DOHH2 (cell line): ENCODE results near the gene COL8A1.

Experiments used
- H3F3A ChIP-seq: fragments of 200-600 bp; sonication (generic), shearing (Covaris generic); 2 replicates; pipeline ENCODE4 v1.6.0; 2016; ENCODE audit warnings: antibody characterized with exemption, mild to moderate bottlenecking; ENCODE audit not compliant: control insufficient read depth, insufficient read depth
- H3K27ac ChIP-seq: fragments of 200-600 bp; sonication (generic); 2 replicates; pipeline ENCODE4 v1.5.1; 2014; ENCODE audit warnings: low read depth, mild to moderate bottlenecking, low read length, moderate library complexity
- H3K27me3 ChIP-seq: fragments of 200-600 bp; sonication (generic); 2 replicates; pipeline ENCODE4 v1.6.1; 2014; ENCODE audit warnings: mild to moderate bottlenecking, low read length, mixed read lengths; ENCODE audit not compliant: control insufficient read depth
- H3K36me3 ChIP-seq: fragments of 200-600 bp; sonication (generic); 2 replicates; pipeline ENCODE4 v1.6.1; 2014; ENCODE audit warnings: mild to moderate bottlenecking, low read length, moderate library complexity, mixed read lengths; ENCODE audit not compliant: control insufficient read depth
- H3K4me1 ChIP-seq: fragments of 200-600 bp; sonication (generic); 2 replicates; pipeline ENCODE4 v1.6.1; 2014; ENCODE audit warnings: mild to moderate bottlenecking, low read length, mixed read lengths; ENCODE audit not compliant: control insufficient read depth
- H3K4me2 ChIP-seq: fragments of 200-600 bp; sonication (generic); 2 replicates; pipeline ENCODE4 v1.6.0; 2014; ENCODE audit warnings: mild to moderate bottlenecking, low read length, moderate library complexity
- H3K4me3 ChIP-seq: fragments of 200-600 bp; sonication (generic); 2 replicates; pipeline ENCODE4 v1.5.1; 2014; ENCODE audit warnings: mild to moderate bottlenecking, low read length, mixed read lengths
- H3K79me2 ChIP-seq: fragments of 200-600 bp; sonication (generic); 2 replicates; pipeline ENCODE4 v1.6.1; 2014; ENCODE audit warnings: mild to moderate bottlenecking, low read length, mixed read lengths; ENCODE audit not compliant: control insufficient read depth
- H3K9me2 ChIP-seq: fragments of 200-600 bp; sonication (generic); replicated peaks from 2 replicates; pipeline ENCODE4 v1.6.1; 2014; ENCODE audit warnings: mild to moderate bottlenecking, low read length, mixed read lengths; ENCODE audit not compliant: control insufficient read depth
- H3K9me3 ChIP-seq: fragments of 200-600 bp; sonication (generic); 2 replicates; pipeline ENCODE4 v1.6.1; 2014; ENCODE audit warnings: antibody characterized with exemption, low read length, mixed read lengths; ENCODE audit not compliant: control insufficient read depth, insufficient read depth
- H4K20me1 ChIP-seq: fragments of 200-600 bp; sonication (generic); 2 replicates; pipeline ENCODE4 v1.6.0; 2014; ENCODE audit warnings: low read depth, mild to moderate bottlenecking, antibody characterized with exemption, low read length, moderate library complexity; ENCODE audit not compliant: control insufficient read depth, insufficient read depth
- EZH2phosphoT487 ChIP-seq: fragments of 200-600 bp; sonication (generic); IDR thresholded peaks from 2 replicates; pipeline ENCODE4 v1.6.1; 2017; ENCODE audit warnings: borderline replicate concordance, mild to moderate bottlenecking, antibody characterized with exemption, low read length, moderate library complexity, mixed read lengths
- TF ChIP-seq, protein P1 (sequence below): fragments of 200-600 bp; sonication (generic); IDR thresholded peaks from one replicate; pipeline ENCODE4 v1.5.1; 2014; ENCODE audit warnings: antibody characterized with exemption, mild to moderate bottlenecking, low read depth, low read length; ENCODE audit not compliant: poor library complexity, severe bottlenecking

COL8A1 gene

DNA sequence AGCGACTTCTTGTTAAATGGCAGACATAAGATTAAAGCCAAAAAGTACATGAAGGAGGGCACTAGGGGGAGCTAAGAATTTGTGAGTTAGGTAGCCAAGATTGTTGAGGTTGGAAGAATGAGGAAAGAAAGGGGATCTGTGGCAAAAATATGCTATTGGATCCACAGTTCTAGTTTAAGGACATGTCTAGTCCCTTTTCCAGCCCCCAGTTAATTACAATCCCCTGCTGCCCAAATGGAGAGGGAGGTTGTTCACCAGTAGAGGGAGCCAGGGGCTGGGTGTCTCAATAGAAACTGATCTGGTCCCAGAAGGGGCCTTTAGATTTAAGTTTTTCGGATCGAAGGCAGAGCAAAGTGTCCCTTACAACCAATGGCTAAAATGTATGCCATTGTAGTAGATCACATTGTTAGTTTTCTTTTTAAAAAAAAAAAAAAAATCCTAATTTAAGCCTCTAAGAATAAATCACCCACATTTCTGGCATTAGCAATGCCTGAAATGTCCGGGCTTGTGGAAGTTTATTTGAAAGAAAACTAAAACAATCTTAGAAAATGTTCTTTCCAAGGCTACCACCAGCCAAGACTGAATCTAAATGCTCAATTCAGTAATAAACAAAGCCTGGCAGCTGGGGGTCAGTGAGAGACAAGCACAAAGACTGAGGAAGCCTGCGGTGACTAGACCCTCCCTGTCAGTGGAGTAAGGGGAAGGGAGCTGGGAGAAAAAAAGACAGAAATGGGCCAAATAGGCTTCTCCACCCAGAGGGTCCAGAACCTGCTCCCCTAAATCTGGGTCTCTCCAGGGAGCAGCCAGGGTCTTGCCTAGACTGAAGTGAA lies 7.1 kb downstream of the COL8A1 start:
- Histone ChIP-seq H3K27ac (no peak overlapping the region), H3K9me2 (no peaks in the 10 kb centered on the region), H3F3A (no peaks in the 10 kb centered on the region), H3K9me3 (no peaks in the 10 kb centered on the region), H3K79me2 (no peaks in the 10 kb centered on the region), H3K27me3 (no peaks in the 10 kb centered on the region), H3K4me3 (no peak overlapping the region), H4K20me1 (no peaks in the 10 kb centered on the region), H3K4me1 (no peaks in the 10 kb centered on the region), H3K4me2 (no peak overlapping the region), H3K36me3 (no peaks in the 10 kb centered on the region)
- no peak for TF ChIP-seq EZH2phosphoT487
- TF ChIP-seq, protein P1, sequence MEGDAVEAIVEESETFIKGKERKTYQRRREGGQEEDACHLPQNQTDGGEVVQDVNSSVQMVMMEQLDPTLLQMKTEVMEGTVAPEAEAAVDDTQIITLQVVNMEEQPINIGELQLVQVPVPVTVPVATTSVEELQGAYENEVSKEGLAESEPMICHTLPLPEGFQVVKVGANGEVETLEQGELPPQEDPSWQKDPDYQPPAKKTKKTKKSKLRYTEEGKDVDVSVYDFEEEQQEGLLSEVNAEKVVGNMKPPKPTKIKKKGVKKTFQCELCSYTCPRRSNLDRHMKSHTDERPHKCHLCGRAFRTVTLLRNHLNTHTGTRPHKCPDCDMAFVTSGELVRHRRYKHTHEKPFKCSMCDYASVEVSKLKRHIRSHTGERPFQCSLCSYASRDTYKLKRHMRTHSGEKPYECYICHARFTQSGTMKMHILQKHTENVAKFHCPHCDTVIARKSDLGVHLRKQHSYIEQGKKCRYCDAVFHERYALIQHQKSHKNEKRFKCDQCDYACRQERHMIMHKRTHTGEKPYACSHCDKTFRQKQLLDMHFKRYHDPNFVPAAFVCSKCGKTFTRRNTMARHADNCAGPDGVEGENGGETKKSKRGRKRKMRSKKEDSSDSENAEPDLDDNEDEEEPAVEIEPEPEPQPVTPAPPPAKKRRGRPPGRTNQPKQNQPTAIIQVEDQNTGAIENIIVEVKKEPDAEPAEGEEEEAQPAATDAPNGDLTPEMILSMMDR, result peak; percentile 87

DNA sequence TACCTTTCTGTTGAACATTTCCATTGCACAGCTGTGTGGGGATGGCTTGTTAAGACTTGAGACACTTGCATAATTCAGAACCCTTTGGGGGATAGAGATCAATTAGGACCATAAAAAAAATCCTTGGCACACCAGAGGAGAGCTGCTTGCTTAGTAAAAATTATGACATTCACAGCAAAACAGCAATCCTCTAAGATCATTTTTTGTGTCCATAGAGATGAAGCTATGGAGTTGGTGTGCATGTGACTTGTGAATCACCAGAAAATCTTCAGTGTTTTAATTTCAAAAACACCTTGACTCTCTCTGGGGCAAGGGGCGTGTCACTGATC lies 7.7 kb downstream of the COL8A1 start:
- Histone ChIP-seq H3K36me3 (no peaks in the 10 kb centered on the region), H3K9me2 (no peaks in the 10 kb centered on the region), H3K27ac (no peak overlapping the region), H3F3A (no peaks in the 10 kb centered on the region), H3K4me2 (no peak overlapping the region), H3K4me1 (no peaks in the 10 kb centered on the region), H3K27me3 (no peaks in the 10 kb centered on the region), H3K79me2 (no peaks in the 10 kb centered on the region), H3K9me3 (no peaks in the 10 kb centered on the region), H3K4me3 (no peak overlapping the region), H4K20me1 (no peaks in the 10 kb centered on the region)
- TF ChIP-seq, protein P1, result no peak
- TF ChIP-seq EZH2phosphoT487, result no peak

DNA sequence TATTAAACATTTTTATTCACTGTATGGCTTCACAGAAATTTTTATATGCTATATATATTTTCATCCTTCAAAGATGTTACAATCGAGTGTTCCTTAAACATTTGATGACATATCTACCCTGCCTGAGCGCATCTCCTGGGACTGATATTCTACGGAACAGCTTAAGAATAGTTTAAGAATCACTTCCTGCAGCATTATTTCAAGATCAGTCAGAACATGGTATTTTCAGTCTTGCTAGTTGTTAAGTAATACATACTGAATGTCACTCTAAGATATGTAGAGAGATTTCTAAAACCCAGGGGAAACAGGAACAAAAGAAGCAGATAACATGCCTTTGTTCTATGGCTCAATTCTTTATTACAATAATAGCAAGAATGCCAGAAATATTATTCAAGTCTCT lies 8.7 kb downstream of the COL8A1 start:
- Histone ChIP-seq H3F3A (no peaks in the 10 kb centered on the region), H4K20me1 (no peaks in the 10 kb centered on the region), H3K4me1 (no peaks in the 10 kb centered on the region), H3K4me3 (no peak overlapping the region), H3K27ac (no peak overlapping the region), H3K27me3 (no peaks in the 10 kb centered on the region), H3K4me2 (no peak overlapping the region), H3K9me3 (no peaks in the 10 kb centered on the region), H3K9me2 (no peaks in the 10 kb centered on the region), H3K36me3 (no peaks in the 10 kb centered on the region), H3K79me2 (no peaks in the 10 kb centered on the region)
- no peak for TF ChIP-seq EZH2phosphoT487
- TF ChIP-seq, protein P1, result no peak
